Spleen (tissue), 11 donors: ENCODE measurements around the gene EPHA6. TPM values are rescaled to one million over a fixed set of nuclear protein-coding genes. Genes with fewer than 3 reads are reported as not detected.

Experiments
- DNase-seq: peaks from one replicate; pipeline ENCODE4 v3.0.0-alpha.2; 2020
- H3K27ac ChIP-seq, 8 donors: fragments of 200-600 bp; sonication (generic) in 7 of 8; 1 replicate in 4 of 8; 2 replicates in 4 of 8; pipeline versions ENCODE4 v1.5.0 to v1.8.0; 2016 to 2021; ENCODE audit warnings: inconsistent platforms in 4 of 8, mild to moderate bottlenecking in 4 of 8, moderate library complexity in 1 of 8
- H3K27me3 ChIP-seq, 7 donors: fragments of 200-600 bp; sonication (generic) in 6 of 7; replicated peaks in 1 of 7; 1 replicate in 4 of 7; 2 replicates in 3 of 7; pipeline versions ENCODE4 v1.5.0 to v1.8.0; 2016 to 2021; ENCODE audit warnings: inconsistent platforms in 3 of 7, mild to moderate bottlenecking in 1 of 7
- H3K36me3 ChIP-seq, 6 donors: fragments of 200-600 bp; sonication (generic) in 5 of 6; 1 replicate in 4 of 6; 2 replicates in 2 of 6; pipeline versions ENCODE4 v1.5.0 to v1.8.0; 2016 to 2021; ENCODE audit warnings: inconsistent platforms in 2 of 6
- H3K4me1 ChIP-seq, 6 donors: fragments of 200-600 bp; sonication (generic) in 5 of 6; 1 replicate in 3 of 6; 2 replicates in 3 of 6; pipeline versions ENCODE4 v1.5.0 to v1.8.0; 2016 to 2021; ENCODE audit warnings: inconsistent platforms in 3 of 6
- H3K4me3 ChIP-seq, 8 donors: fragments of 200-600 bp; sonication (generic) in 7 of 8; 1 replicate in 4 of 8; 2 replicates in 4 of 8; pipeline versions ENCODE4 v1.5.0 to v1.8.0; 2016 to 2021; ENCODE audit warnings: inconsistent platforms in 4 of 8, mild to moderate bottlenecking in 4 of 8, moderate library complexity in 2 of 8
- H3K9me3 ChIP-seq, 8 donors: fragments of 200-600 bp; sonication (generic) in 7 of 8; 1 replicate in 4 of 8; 2 replicates in 4 of 8; pipeline versions ENCODE4 v1.5.0 to v1.8.0; 2016 to 2021; ENCODE audit warnings: inconsistent platforms in 4 of 8
- POLR2A ChIP-seq, 3 donors: fragments of 450-650 bp; IDR thresholded peaks; one replicate each; pipeline ENCODE4 v1.5.1; 2017; ENCODE audit warnings: antibody characterized with exemption in 3 of 3, mild to moderate bottlenecking in 1 of 3
- POLR2AphosphoS5 ChIP-seq, 3 donors: sonication (generic); formaldehyde crosslinking; IDR thresholded peaks; one replicate each; pipeline ENCODE4 v1.5.1; 2017; ENCODE audit warnings: antibody characterized with exemption in 3 of 3
- WGBS, 5 donors: extraction: QIAGEN DNeasy Blood & Tissue Kit in 3 of 5; methylation state at CpG; one replicate each; pipeline versions ENCODE4 v1.1.5 to v1.1.7; 2013 to 2018; 5-methylcytosine and 5-hydroxymethylcytosine counted together
- intact Hi-C: fragments of 100-400 bp; cut with DNase I; formaldehyde crosslinking; loops from one replicate; pipeline ENCODE4 v1.15.0; 2023; ENCODE audit warnings: low total_unique reads
- polyA plus RNA-seq, 3 donors: library from polyadenylated mRNA; stranded (reverse); fragments of 200-250 nt; gene quantifications; one replicate each; pipeline ENCODE4 v1.2.1, GENCODE V29; 2013
- total RNA-seq, 7 donors: library from RNA; depleted of rRNA in 3 of 7; stranded (reverse); fragments of >200 nt in 3 of 7; fragmentation: NEBNext Ultra II Directional in 4 of 7; extraction: Animal tissue kit (Norgen Biotek cat#: 25700) in 4 of 7; gene quantifications; one replicate each; pipeline versions ENCODE4 v1.1.0 to v1.2.1, GENCODE V29; 2016 to 2021
- TF ChIP-seq, protein P1 (sequence below), 11 experiments: fragments of 200-600 bp in 7 of 11; fragments of 450-650 bp in 4 of 11; sonication (generic) in 4 of 11; IDR thresholded peaks in 8 of 11; conservative IDR thresholded peaks in 3 of 11; 1 replicate in 7 of 11; 2 replicates in 4 of 11; pipeline versions ENCODE4 v1.4.0 to v1.8.0; 2016 to 2021; ENCODE audit warnings: antibody characterized with exemption in 11 of 11, inconsistent platforms in 4 of 11, mild to moderate bottlenecking in 1 of 11
- donor health status: healthy with polysubstance abuse.
- donor health status: DM: no; HTN: no; CAD: no; lungs with moderate emphysema.
- donor health status: DM: no; HTN: no; CAD: no.
- donor health status: Bipolar disorder and iron deficiency.
- donor health status: healthy.
- donor health status: DM: no; HTN: no; CAD: no.
- donor health status: DM: yes; HTN: yes; CAD: no.

Gene EPHA6
- total and polyA plus RNA-seq, 10 donors = 0.44 TPM; not detected in 9

DNA sequence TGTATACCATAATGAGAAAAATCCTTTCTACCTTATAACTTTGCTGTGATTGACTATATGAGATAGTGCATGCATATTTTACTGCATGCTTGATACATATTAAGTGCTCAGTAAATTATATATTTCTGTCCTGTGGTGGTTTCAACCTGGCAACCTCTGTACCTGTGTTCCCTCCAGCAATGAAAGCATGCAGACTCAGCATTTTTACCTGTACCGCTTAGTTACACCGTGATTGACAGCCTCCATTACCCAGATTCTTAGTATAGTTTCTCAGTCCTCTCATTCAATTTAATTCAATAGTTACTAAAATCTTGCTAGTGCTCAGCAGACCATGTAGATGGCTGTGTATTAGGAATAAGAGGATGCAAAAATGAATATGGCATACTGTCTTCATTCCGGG, 386.0 kb downstream of the EPHA6 start:
- intact Hi-C loops = no loop called here
- 86 to 91% (median 90%) methylated on average over 3 of the region's 3 CpGs for WGBS, 5 donors
- Histone ChIP-seq H3K36me3 (no peaks in the 10 kb centered on the region), H3K27ac (no peak overlapping the region), H3K9me3 (peaks cover 0 to 11% (median 2%) of the 10 kb centered on the region in 8 donors), H3K4me3 (no peak overlapping the region), H3K4me1 (no peaks in the 10 kb centered on the region), H3K27me3 (no peaks in the 10 kb centered on the region)
- DNase-seq = no peak
- TF ChIP-seq, protein P1, sequence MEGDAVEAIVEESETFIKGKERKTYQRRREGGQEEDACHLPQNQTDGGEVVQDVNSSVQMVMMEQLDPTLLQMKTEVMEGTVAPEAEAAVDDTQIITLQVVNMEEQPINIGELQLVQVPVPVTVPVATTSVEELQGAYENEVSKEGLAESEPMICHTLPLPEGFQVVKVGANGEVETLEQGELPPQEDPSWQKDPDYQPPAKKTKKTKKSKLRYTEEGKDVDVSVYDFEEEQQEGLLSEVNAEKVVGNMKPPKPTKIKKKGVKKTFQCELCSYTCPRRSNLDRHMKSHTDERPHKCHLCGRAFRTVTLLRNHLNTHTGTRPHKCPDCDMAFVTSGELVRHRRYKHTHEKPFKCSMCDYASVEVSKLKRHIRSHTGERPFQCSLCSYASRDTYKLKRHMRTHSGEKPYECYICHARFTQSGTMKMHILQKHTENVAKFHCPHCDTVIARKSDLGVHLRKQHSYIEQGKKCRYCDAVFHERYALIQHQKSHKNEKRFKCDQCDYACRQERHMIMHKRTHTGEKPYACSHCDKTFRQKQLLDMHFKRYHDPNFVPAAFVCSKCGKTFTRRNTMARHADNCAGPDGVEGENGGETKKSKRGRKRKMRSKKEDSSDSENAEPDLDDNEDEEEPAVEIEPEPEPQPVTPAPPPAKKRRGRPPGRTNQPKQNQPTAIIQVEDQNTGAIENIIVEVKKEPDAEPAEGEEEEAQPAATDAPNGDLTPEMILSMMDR (IDR thresholded peaks at IDR 0.05 in 8 of 11, conservative IDR thresholded peaks at IDR 0.05 in 3 of 11) = no peak

DNA sequence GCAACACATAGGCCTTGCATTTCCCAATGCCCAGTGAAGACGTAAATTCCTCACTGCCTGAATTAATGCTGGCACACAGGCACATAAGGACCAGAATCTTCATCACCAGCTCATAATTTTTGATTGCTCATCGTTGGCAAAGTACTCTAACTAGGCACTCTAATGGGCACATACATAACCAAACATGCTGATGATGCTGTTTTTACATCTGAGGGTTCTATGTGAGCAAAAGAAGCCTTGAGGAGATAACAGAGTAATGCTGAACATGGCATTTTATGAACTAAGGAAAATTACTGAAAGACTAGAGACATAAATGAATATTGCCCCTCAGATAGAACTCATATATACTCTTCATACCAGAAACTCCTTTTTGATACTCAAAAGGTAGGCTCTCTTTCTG, 387.4 kb downstream of the EPHA6 start:
- intact Hi-C loops = no loop called here
- TF ChIP-seq POLR2A (IDR thresholded peaks at IDR 0.05) (no peak), POLR2AphosphoS5 (IDR thresholded peaks at IDR 0.05) (no peak)
- TF ChIP-seq, protein P1 (IDR thresholded peaks at IDR 0.05 in 8 of 11, conservative IDR thresholded peaks at IDR 0.05 in 3 of 11) = no peak
- no peak overlapping the region for H3K27ac ChIP-seq
- peaks cover 0 to 7% (median 1%) of the 10 kb centered on the region in 8 donors for H3K9me3 ChIP-seq
- no peaks in the 10 kb centered on the region for H3K27me3 ChIP-seq
- DNase-seq = no peak
- H3K4me3 ChIP-seq = no peak overlapping the region
- H3K4me1 ChIP-seq = no peaks in the 10 kb centered on the region
- no peaks in the 10 kb centered on the region for H3K36me3 ChIP-seq
- 65 to 83% (median 73%) methylated on average over 2 of the region's 2 CpGs for WGBS, 5 donors

DNA sequence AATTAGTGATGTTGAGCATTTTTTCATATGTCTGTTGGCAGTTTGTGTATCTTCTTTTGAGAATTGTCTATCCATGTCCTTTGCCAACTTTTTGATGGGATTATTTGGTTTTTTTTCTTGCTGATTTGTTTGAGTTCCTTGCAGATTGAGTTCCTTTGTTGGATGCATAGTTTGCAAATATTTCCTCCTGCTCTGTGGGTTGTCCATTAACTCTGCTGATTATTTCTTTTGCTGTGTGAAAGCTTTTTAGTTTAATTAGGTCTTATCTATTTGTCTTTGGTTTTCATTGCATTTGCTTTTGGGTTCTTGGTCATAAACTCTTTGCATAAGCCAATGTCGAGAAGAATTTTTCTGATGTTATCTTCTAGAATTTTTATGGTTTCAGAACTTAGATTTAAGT, 414.6 kb downstream of the EPHA6 start:
- WGBS, 5 donors = 82 to 90% (median 84%) methylated on average over 1 of the region's 1 CpG
- intact Hi-C loops = no loop called here

DNA sequence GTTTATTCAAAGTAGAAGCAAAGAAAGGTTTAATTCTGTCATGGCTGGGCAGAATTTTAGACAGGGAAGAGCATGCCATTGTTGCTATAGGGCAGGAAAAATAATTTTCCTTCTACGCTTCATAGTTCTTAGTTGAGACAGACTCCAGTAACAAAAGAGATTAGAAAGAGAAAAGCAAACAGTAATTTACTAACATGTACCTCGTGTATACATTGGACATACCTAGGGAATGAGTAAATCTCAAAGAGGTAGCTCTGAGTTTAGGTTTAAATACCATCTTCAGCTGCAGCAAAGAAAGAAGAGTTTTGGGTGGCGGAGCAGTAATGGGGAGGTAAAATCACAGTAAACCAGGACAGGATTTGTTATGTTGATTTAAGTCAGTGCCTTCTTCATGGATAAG, 416.1 kb downstream of the EPHA6 start:
- WGBS, 5 donors = 68 to 80% (median 73%) methylated on average over 3 of the region's 3 CpGs
- Histone ChIP-seq H3K27ac (no peak overlapping the region), H3K36me3 (no peaks in the 10 kb centered on the region), H3K27me3 (no peaks in the 10 kb centered on the region), H3K4me1 (no peaks in the 10 kb centered on the region), H3K9me3 (peaks cover 0 to 9% (median 0%) of the 10 kb centered on the region in 8 donors), H3K4me3 (no peak overlapping the region)
- no peak for DNase-seq
- intact Hi-C loops = no loop called here
- no peak for TF ChIP-seq POLR2AphosphoS5 (IDR thresholded peaks at IDR 0.05)
- TF ChIP-seq, protein P1 (IDR thresholded peaks at IDR 0.05 in 8 of 11, conservative IDR thresholded peaks at IDR 0.05 in 3 of 11) = no peak
- no peak for TF ChIP-seq POLR2A (IDR thresholded peaks at IDR 0.05)

More for the DNA sequence above, 414.6 kb downstream of the EPHA6 start:
- DNase-seq = no peak
- Histone ChIP-seq H3K4me3 (no peak overlapping the region), H3K36me3 (no peaks in the 10 kb centered on the region), H3K27ac (no peak overlapping the region), H3K4me1 (no peaks in the 10 kb centered on the region), H3K9me3 (peaks cover 0 to 9% (median 0%) of the 10 kb centered on the region in 8 donors), H3K27me3 (no peaks in the 10 kb centered on the region)
- TF ChIP-seq POLR2AphosphoS5 (IDR thresholded peaks at IDR 0.05) = no peak
- TF ChIP-seq, protein P1 (IDR thresholded peaks at IDR 0.05 in 8 of 11, conservative IDR thresholded peaks at IDR 0.05 in 3 of 11) = no peak
- no peak for TF ChIP-seq POLR2A (IDR thresholded peaks at IDR 0.05)
